Stimulated activated CD4-positive, alpha-beta T cell treated with anti-CD3 and anti-CD28 coated beads, Interleukin-4, amount 100 ng/mL, for 24 hours (primary cell): ENCODE data around the gene ARSA.
A peak's percentile ranks its signal among the peaks of the same experiment; 100 is the strongest.
"Not testable (repeated sequence)": the region's sequence is repeated elsewhere in the genome, so short reads cannot be mapped to it uniquely, and the experiment has no call there.

Experiments used
- DNase-seq: peaks from one replicate; pipeline ENCODE4 v3.0.0-alpha.2; 2020

ARSA gene

DNA sequence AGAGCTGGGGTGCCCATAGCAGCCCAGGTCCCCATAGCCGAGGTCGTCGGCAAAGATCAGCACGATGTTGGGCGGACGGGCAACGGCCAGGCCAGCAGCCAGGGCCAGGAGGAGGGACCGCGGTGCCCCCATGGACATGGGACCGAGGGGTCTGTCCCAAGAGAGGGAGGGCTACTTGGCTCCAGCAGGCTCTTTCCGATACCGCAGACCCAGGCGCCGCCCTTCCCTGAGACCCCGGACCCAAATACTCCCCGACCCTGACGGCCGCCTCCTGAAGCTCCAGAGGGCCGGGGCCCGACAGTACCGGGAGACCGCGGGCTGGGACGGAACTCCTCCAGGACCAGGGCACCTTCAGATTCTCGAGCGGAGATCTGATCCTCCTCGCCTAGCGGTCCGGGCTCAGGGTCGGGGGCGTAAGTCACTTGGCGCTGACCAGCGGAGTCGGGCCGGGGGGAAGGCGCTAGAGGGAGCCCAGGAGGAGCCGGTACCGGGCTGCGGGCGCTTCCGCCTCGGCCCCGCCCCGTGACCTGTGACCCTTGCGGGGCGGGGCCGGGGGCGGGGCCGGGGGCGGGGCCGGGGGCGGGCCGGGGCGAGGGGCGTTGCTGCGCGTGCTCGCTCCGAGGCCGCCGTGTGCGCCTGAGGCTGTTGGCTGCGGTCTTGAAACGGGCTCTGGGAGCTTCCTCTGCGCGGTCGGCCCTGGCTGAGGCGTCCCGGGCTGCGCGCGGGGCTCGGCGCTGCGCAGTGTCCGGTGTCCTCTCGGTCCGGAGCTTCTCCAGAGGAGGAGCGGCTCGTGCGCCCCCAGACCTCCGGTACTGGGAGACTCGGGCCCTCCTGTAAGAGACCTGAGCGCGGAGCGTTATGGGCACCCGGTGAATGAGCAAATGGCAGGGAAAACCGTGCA is at the start of gene ARSA:
TSS of gene ARSA (minus strand) at position 511 of the 901 bp plus-strand sequence. CDS start at position 138, 373 bp downstream.
- peak; percentile 75 for DNase-seq

GRCh38 chr22:50676661-50677492 is 48.9 kb upstream of the ARSA start:
- peak; percentile 2 for DNase-seq

- DNase-seq = no peak
These were observed 48.3 kb upstream of the ARSA start for GRCh38 chr22:50676180-50676636.

- DNase-seq = no peak
These were observed 47.7 kb upstream of the ARSA start for GRCh38 chr22:50675553-50676179.

- no peak for DNase-seq
These were observed 46.9 kb upstream of the ARSA start for GRCh38 chr22:50674606-50675552.

- DNase-seq = no peak
These were observed 46.2 kb upstream of the ARSA start for GRCh38 chr22:50674130-50674500.

- DNase-seq = no peak
These were observed 45.5 kb upstream of the ARSA start for GRCh38 chr22:50673231-50674129.

GRCh38 chr22:50672471-50673230 is 44.7 kb upstream of the ARSA start, which contains the start of gene SHANK3:
SHANK3 (plus strand) TSS chr22:50672823.
- DNase-seq = no peak

GRCh38 chr22:50672041-50672440 is 44.1 kb upstream of the ARSA start:
- DNase-seq = no peak

GRCh38 chr22:50671641-50672040 is 43.7 kb upstream of the ARSA start:
- no peak for DNase-seq

DNA sequence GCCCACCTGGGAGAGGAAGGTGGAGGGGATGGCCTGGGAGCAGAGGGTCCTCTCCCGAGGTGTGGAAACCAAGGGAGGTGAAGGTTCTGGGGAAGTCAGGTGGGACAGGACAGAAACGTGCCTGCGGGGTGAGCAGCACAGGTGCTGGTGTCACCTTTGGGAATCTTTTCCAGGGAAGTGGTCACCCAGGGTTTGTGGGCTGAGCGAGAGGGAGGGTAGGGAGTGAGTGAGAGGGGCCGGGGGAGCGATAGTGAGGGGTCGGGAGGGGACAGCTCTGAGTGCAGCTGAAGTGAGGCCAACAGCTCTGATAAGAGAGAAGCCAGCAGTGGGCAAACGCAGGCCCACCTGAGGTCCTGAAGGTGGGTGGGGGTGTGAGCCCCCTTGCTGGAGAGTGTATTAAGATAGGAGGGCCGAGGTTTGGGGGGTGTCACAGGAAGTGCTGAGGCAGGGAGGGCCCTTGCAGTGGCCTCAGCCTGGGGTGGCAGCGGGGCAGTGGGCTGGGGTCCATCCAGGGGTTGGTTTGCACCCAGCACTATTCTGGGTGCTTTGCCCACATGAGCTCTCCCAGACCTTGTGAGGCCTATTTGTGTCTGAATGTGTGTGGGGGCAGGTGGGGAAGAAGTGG is 43.1 kb upstream of the ARSA start:
- no peak for DNase-seq

GRCh38 chr22:50670513-50670912 is 42.6 kb upstream of the ARSA start:
- DNase-seq = no peak

DNA sequence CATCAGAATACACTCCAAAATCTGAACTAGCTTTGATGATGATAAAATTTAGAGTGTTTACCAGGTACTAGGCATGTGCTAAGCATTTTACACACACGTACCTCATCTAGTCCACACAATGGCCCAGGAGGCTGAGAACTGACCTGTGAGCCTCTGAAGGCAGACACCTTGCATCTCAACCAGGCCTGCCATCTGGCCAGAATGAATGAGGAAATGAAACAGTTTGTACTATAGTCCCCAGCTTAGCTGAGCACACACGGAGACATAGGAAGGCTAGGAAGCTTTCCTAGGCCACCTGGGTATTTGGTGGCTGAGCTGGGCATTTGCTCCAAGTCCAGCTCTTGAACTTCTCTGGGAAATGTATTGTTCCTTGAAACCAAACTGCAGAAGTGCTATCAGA is 37.8 kb upstream of the ARSA start:
- DNase-seq = no peak

DNA sequence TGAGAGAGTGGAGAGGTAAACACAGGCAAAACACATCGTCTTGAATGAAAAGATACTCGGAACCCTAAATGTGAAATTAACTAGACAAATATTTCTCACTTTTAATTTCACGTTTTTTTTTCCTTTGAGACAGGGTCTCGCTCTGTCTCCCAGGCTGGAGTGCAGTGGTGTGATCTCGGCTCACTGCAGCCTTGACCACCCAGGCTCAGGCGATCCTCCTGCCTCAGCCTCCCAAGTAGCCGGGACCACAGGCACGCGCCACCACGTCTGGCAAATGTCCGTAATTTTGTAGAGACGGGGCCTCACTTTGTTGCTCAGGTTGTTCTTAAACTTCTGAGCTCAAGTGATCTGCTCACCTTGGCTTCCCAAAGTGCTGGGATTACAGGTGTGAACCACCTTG is 37.3 kb upstream of the ARSA start:
- no peak for DNase-seq

GRCh38 chr22:50660306-50660705 is 32.4 kb upstream of the ARSA start:
- no peak for DNase-seq

- not testable (repeated sequence) for DNase-seq
These were observed 31.8 kb upstream of the ARSA start for GRCh38 chr22:50659711-50660110.

- no peak for DNase-seq
These were observed 30.0 kb upstream of the ARSA start for GRCh38 chr22:50657925-50658324.

DNA sequence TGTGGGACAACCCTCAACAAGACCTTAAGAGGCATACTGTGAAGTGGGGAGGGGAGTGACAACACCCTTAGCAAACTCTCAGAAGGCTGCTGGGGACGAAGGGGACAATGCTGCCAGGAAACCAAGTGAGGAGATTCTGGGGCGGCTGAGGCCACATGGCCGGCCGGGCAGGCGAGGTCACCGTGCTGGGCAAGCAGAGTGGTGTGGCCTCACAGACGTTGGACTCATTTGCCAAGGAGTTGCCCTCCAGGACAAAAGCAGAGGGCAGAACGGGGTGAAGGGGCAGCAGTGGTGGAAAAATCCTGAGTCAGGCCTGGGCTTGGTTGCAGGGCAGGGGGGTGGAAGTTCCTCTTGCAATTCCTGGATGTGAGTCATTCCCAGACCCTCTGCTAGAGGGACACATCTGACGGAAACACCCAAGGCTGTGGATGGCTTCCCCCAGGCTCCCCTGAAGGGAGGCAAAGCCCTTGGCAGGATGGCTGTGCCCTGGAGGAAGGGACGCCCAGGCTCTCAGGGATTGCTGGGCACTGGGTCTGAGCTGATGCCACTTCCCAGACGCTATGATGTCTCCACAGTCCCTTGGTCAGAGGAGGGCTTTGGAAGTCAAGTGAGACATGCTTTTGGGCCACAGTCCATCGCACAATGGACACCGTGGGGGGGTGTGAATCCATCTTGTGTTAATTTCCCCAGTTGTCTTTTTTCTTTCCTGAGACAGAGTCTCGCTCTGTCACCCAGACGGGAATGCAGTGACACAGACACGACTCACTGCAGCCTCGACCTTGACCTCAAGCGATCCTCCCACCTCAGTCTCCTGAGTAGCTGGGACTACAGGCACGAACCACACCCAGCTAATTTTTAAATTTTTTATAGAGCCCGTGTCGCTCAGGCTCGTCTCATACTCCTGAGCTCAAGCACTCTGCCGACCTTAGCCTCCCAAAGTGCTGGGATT is 28.4 kb upstream of the ARSA start:
- DNase-seq = no peak
